HepG2 (cell line): ENCODE data around the gene CYP11A1. TPM values are rescaled to one million over a fixed set of nuclear protein-coding genes. Genes with fewer than 3 reads are reported as not detected.

ENCODE experiments used
- ETV5 ChIP-seq: IDR thresholded peaks from 2 replicates; pipeline ENCODE4 v1.6.1; 2018; ENCODE audit warnings: missing biosample characterization, missing genetic modification reagents, inconsistent platforms, borderline replicate concordance
- MIER2 ChIP-seq: IDR thresholded peaks from 2 replicates; pipeline ENCODE4 v1.6.1; 2016; ENCODE audit warnings: missing biosample characterization, missing genetic modification reagents
- PAF1 ChIP-seq: IDR thresholded peaks from 2 replicates; pipeline ENCODE4 v1.6.1; 2016; ENCODE audit warnings: missing genetic modification reagents, missing compliant biosample characterization
- POLR2AphosphoS2 ChIP-seq: IDR thresholded peaks from 2 replicates; pipeline ENCODE4 v1.6.1; 2011; ENCODE audit warnings: low read depth, low read length, improper control_type of control experiment
- RARA ChIP-seq: IDR thresholded peaks from 2 replicates; pipeline ENCODE4 v1.6.1; 2016; ENCODE audit warnings: missing genetic modification reagents, missing compliant biosample characterization
- SATB2 ChIP-seq: sonication (generic); formaldehyde crosslinking; IDR thresholded peaks from 2 replicates; pipeline ENCODE4 v1.5.0; 2020; ENCODE audit warnings: missing genetic modification reagents
- SYNCRIP ChIP-seq: fragments of 200-400 bp; formaldehyde crosslinking; IDR thresholded peaks from 2 replicates; pipeline ENCODE4 v1.6.1; 2018; ENCODE audit warnings: mild to moderate bottlenecking, low read depth, low read length; ENCODE audit not compliant: insufficient read depth
- TCF7L2 ChIP-seq: IDR thresholded peaks from 2 replicates; pipeline ENCODE4 v1.6.1; 2011; ENCODE audit warnings: mild to moderate bottlenecking, low read depth, low read length, moderate library complexity
- ZNF558 ChIP-seq: sonication (generic); formaldehyde crosslinking; IDR thresholded peaks from 2 replicates; pipeline ENCODE4 v1.9.0; 2022; ENCODE audit warnings: mild to moderate bottlenecking, missing genetic modification reagents, borderline replicate concordance
- polyA plus RNA-seq, 8 experiments: library from polyadenylated mRNA; depleted of rRNA in 3 of 8; stranded (reverse) in 7 of 8; unstranded in 1 of 8; fragments of >200 nt; fragmentation: Illumina TruSeq in 4 of 8; extraction: Trizol in 4 of 8; gene quantifications; 2 replicates each; pipeline versions ENCODE4 v1.2.1 to v1.2.3, GENCODE V29; 2011 to 2016; ENCODE audit warnings: low read depth in 4 of 8, missing spikeins in 1 of 8, mixed read lengths in 1 of 8; ENCODE audit not compliant: insufficient read depth in 1 of 8
- total RNA-seq, 5 experiments: library from RNA; depleted of rRNA; stranded (reverse); fragments of >200 nt; fragmentation: Illumina TruSeq; extraction: Trizol; gene quantifications; 2 replicates each; pipeline ENCODE4 v1.2.3, GENCODE V29; 2016; ENCODE audit warnings: low read depth in 1 of 5
- TF ChIP-seq, protein P1 (sequence below): sonication (generic); formaldehyde crosslinking; conservative IDR thresholded peaks from 2 replicates; pipeline ENCODE4 v1.8.0; 2022; ENCODE audit warnings: missing genetic modification reagents
- TF ChIP-seq, protein P2 (sequence below), 2 experiments: sonication (generic) in 1 of 2; formaldehyde crosslinking in 1 of 2; IDR thresholded peaks; 2 replicates each; pipeline versions ENCODE4 v1.4.0 to v1.6.1; 2016 to 2020; ENCODE audit warnings: borderline replicate concordance in 1 of 2, low read depth in 1 of 2, mild to moderate bottlenecking in 1 of 2, missing genetic modification reagents in 1 of 2

Gene CYP11A1
- total and polyA plus RNA-seq, 2 of the 13 experiments (the other 11 are each of a cell fraction or from before 2014, with no cell fraction given), result 0.66 to 0.92 TPM

DNA sequence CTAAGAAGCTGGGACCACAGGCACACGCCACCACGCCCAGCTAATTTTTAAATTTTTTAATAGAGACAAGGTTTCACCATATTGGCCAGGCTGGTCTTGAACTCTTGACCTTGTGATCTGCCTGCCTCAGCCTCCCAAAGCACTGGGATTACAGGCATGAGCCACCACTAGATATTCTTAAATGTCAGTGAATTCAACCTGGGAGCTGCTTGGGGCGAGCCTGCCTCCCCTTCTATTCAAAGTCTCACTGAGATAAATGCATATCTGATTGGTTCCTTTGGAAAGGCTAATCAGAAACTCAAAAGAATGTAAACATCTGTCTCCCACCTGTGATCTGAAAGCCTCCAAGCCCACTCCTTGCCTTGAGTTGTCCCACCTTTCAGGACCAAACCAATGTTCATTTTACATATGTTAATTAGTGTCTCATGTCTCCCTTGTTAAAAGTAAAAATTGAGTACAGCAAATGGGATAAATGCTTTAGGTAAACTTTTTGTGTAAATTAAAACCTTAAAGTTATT is 15.0 kb downstream of the CYP11A1 start (continued):
- TF ChIP-seq TCF7L2 (no peak), MIER2 (CRISPR knock-in tag) (no peak), SATB2 (no peak), RARA (CRISPR knock-in tag) (no peak), SYNCRIP (no peak), ETV5 (CRISPR knock-in tag) (no peak), PAF1 (CRISPR knock-in tag) (no peak), POLR2AphosphoS2 (no peak), ZNF558 (no peak)
- TF ChIP-seq, protein P1, sequence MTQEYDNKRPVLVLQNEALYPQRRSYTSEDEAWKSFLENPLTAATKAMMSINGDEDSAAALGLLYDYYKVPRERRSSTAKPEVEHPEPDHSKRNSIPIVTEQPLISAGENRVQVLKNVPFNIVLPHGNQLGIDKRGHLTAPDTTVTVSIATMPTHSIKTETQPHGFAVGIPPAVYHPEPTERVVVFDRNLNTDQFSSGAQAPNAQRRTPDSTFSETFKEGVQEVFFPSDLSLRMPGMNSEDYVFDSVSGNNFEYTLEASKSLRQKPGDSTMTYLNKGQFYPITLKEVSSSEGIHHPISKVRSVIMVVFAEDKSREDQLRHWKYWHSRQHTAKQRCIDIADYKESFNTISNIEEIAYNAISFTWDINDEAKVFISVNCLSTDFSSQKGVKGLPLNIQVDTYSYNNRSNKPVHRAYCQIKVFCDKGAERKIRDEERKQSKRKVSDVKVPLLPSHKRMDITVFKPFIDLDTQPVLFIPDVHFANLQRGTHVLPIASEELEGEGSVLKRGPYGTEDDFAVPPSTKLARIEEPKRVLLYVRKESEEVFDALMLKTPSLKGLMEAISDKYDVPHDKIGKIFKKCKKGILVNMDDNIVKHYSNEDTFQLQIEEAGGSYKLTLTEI (CRISPR knock-in tag), result no peak
- TF ChIP-seq, protein P2, sequence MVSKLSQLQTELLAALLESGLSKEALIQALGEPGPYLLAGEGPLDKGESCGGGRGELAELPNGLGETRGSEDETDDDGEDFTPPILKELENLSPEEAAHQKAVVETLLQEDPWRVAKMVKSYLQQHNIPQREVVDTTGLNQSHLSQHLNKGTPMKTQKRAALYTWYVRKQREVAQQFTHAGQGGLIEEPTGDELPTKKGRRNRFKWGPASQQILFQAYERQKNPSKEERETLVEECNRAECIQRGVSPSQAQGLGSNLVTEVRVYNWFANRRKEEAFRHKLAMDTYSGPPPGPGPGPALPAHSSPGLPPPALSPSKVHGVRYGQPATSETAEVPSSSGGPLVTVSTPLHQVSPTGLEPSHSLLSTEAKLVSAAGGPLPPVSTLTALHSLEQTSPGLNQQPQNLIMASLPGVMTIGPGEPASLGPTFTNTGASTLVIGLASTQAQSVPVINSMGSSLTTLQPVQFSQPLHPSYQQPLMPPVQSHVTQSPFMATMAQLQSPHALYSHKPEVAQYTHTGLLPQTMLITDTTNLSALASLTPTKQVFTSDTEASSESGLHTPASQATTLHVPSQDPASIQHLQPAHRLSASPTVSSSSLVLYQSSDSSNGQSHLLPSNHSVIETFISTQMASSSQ (IDR thresholded peaks at IDR 0.05; ENCODE audit: low read depth), result no peak
- TF ChIP-seq, protein P2 (CRISPR knock-in tag; IDR thresholded peaks at IDR 0.05; ENCODE audit: borderline replicate concordance), result no peak
